SU-DHL-6 (cell line): Measurements from ENCODE around the gene HSD17B2.

ENCODE experiments used
- EZH2phosphoT487 ChIP-seq: fragments of 200-600 bp; sonication (generic), shearing (Covaris generic); conservative IDR thresholded peaks from 2 replicates; pipeline ENCODE4 v1.6.1; 2018; ENCODE audit warnings: mild to moderate bottlenecking, antibody characterized with exemption, low read length, moderate library complexity, mixed read lengths
- TF ChIP-seq, protein P1 (sequence below): fragments of 200-600 bp; sonication (generic); IDR thresholded peaks from one replicate; pipeline ENCODE4 v1.5.1; 2017; ENCODE audit warnings: antibody characterized with exemption, mild to moderate bottlenecking, low read length, moderate library complexity; ENCODE audit not compliant: insufficient read depth, poor library complexity, severe bottlenecking

GRCh38 chr16:82059161-82059982, 24.3 kb downstream of the HSD17B2 start:
- no peak for TF ChIP-seq EZH2phosphoT487
- TF ChIP-seq, protein P1, sequence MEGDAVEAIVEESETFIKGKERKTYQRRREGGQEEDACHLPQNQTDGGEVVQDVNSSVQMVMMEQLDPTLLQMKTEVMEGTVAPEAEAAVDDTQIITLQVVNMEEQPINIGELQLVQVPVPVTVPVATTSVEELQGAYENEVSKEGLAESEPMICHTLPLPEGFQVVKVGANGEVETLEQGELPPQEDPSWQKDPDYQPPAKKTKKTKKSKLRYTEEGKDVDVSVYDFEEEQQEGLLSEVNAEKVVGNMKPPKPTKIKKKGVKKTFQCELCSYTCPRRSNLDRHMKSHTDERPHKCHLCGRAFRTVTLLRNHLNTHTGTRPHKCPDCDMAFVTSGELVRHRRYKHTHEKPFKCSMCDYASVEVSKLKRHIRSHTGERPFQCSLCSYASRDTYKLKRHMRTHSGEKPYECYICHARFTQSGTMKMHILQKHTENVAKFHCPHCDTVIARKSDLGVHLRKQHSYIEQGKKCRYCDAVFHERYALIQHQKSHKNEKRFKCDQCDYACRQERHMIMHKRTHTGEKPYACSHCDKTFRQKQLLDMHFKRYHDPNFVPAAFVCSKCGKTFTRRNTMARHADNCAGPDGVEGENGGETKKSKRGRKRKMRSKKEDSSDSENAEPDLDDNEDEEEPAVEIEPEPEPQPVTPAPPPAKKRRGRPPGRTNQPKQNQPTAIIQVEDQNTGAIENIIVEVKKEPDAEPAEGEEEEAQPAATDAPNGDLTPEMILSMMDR: no peak
